ENCODE results near the gene ANKRD29.

Gene ANKRD29

GRCh38 chr18:23684515-23685197 lies 21.9 kb upstream of the ANKRD29 start:
- POLR2A ChIA-PET: no interaction called here
- Histone ChIP-seq H3K27me3 (replicated peaks in 2 of 5; ENCODE audit: control insufficient read depth in 4 of 5, insufficient read depth in 5 of 5, low read length in 4 of 5) (peaks cover 7 to 30% (median 10%) of the 10 kb centered on the region in 5 experiments), H3K27ac (ENCODE audit: insufficient read depth in 1 of 2, low read depth in 1 of 2, low read length in 2 of 2, poor library complexity in 1 of 2, severe bottlenecking in 2 of 2) (no peak overlapping the region), H3K4me3 (ENCODE audit: control insufficient read depth in 1 of 7, extremely low read depth in 1 of 7, insufficient read depth in 4 of 7, low read depth in 2 of 7, low read length in 6 of 7) (no peak overlapping the region), H3K36me3 (ENCODE audit: control insufficient read depth in 4 of 4, insufficient read depth in 4 of 4, low read length in 3 of 4) (no peaks in the 10 kb centered on the region), H3K4me1 (ENCODE audit: control extremely low read depth in 1 of 4, control insufficient read depth in 4 of 4, insufficient read depth in 4 of 4, low read length in 3 of 4) (peaks cover 3 to 11% (median 10%) of the 10 kb centered on the region in 4 experiments), H3K9me3 (ENCODE audit: control extremely low read depth in 1 of 5, control insufficient read depth in 4 of 5, insufficient read depth in 2 of 5, low read depth in 1 of 5, low read length in 4 of 5) (no peaks in the 10 kb centered on the region)
- CTCF ChIA-PET: interaction anchor here (3.1 kb wide), 1 partner anchor 18 kb away, joined by 13 read pairs; no protein-coding TSS in a partner anchor
- DNase-seq: no peak
- WGBS (ENCODE audit: insufficient coverage): 92% methylated on average over 2 of the region's 5 CpGs

- Histone ChIP-seq H3K9me3 (ENCODE audit: control extremely low read depth in 1 of 5, control insufficient read depth in 4 of 5, insufficient read depth in 2 of 5, low read depth in 1 of 5, low read length in 4 of 5) (no peaks in the 10 kb centered on the region), H3K4me1 (ENCODE audit: control extremely low read depth in 1 of 4, control insufficient read depth in 4 of 4, insufficient read depth in 4 of 4, low read length in 3 of 4) (peaks cover 0 to under 1% (median under 1%) of the 10 kb centered on the region in 4 experiments), H3K27me3 (replicated peaks in 2 of 5; ENCODE audit: control insufficient read depth in 4 of 5, insufficient read depth in 5 of 5, low read length in 4 of 5) (peaks cover 3 to 23% (median 7%) of the 10 kb centered on the region in 5 experiments), H3K27ac (ENCODE audit: insufficient read depth in 1 of 2, low read depth in 1 of 2, low read length in 2 of 2, poor library complexity in 1 of 2, severe bottlenecking in 2 of 2) (no peak overlapping the region), H3K4me3 (ENCODE audit: control insufficient read depth in 1 of 7, extremely low read depth in 1 of 7, insufficient read depth in 4 of 7, low read depth in 2 of 7, low read length in 6 of 7) (no peak overlapping the region), H3K36me3 (ENCODE audit: control insufficient read depth in 4 of 4, insufficient read depth in 4 of 4, low read length in 3 of 4) (no peaks in the 10 kb centered on the region)
- 92% methylated on average over 2 of the region's 3 CpGs for WGBS (ENCODE audit: insufficient coverage)
- ChIA-PET CTCF (interaction anchor here (3.1 kb wide), 1 partner anchor 19 kb away, joined by 13 read pairs; no protein-coding TSS in a partner anchor), POLR2A (no interaction called here)
- DNase-seq: no peak
Observed at GRCh38 chr18:23683671-23684070, 21.0 kb upstream of the ANKRD29 start.

DNA sequence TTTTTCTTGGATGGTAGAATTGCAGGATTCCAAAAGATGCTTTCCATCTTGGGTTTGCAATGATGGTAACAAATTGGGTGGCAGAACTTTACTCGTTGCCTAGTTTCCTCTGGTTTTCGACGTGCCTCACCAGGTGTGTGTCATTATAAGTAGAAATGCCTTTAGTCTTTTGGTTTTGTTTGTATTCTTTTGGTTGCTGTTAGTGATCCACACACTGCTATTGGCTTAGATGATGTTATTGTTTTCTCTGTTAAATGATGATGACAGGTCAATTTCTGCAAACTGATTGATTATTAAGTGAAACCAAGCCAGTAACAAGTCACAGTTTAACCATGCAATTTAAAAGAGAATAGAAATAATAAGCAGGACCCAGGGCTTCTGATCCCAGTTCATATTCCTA lies 20.4 kb upstream of the ANKRD29 start:
- no peaks in the 10 kb centered on the region for H3K4me1 ChIP-seq (ENCODE audit: control extremely low read depth in 1 of 4, control insufficient read depth in 4 of 4, insufficient read depth in 4 of 4, low read length in 3 of 4)
- ChIA-PET CTCF (interaction anchor here (3.1 kb wide), 1 partner anchor 20 kb away, joined by 13 read pairs; no protein-coding TSS in a partner anchor), POLR2A (no interaction called here)
- no peak overlapping the region for H3K4me3 ChIP-seq (ENCODE audit: control insufficient read depth in 1 of 7, extremely low read depth in 1 of 7, insufficient read depth in 4 of 7, low read depth in 2 of 7, low read length in 6 of 7)
- no peak for DNase-seq
- peaks cover 3 to 21% (median 4%) of the 10 kb centered on the region in 5 experiments for H3K27me3 ChIP-seq (replicated peaks in 2 of 5; ENCODE audit: control insufficient read depth in 4 of 5, insufficient read depth in 5 of 5, low read length in 4 of 5)
- H3K27ac ChIP-seq (ENCODE audit: insufficient read depth in 1 of 2, low read depth in 1 of 2, low read length in 2 of 2, poor library complexity in 1 of 2, severe bottlenecking in 2 of 2): no peak overlapping the region
- H3K36me3 ChIP-seq (ENCODE audit: control insufficient read depth in 4 of 4, insufficient read depth in 4 of 4, low read length in 3 of 4): no peaks in the 10 kb centered on the region
- H3K9me3 ChIP-seq (ENCODE audit: control extremely low read depth in 1 of 5, control insufficient read depth in 4 of 5, insufficient read depth in 2 of 5, low read depth in 1 of 5, low read length in 4 of 5): no peaks in the 10 kb centered on the region
- 88% methylated on average over 1 of the region's 3 CpGs for WGBS (ENCODE audit: insufficient coverage)

DNA sequence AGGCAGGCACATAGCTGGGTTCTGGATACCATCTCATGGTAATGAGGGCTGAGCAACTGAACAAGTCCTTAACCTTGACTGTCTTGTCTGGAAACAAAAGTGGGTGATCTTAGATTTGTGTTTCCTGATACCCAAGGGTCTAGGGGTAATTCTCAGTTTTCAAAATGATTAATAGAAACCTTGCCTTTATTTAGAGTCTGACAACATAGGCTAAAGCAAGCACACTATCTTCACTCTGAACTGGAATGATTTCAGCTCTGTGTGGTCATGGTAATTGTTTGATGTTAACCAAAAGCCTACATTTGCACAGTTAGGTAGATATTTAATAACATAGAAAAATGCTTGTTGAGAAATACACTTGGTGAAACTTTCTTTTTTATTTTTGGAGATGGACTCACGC lies 19.8 kb upstream of the ANKRD29 start:
- CTCF ChIA-PET: interaction anchor here (0.9 to 3.1 kb wide), 2 partner anchors 20 to 47 kb away, joined by 3 to 13 read pairs; no protein-coding TSS in a partner anchor
- Histone ChIP-seq H3K27me3 (replicated peaks in 2 of 5; ENCODE audit: control insufficient read depth in 4 of 5, insufficient read depth in 5 of 5, low read length in 4 of 5) (peaks cover 0 to 17% (median 3%) of the 10 kb centered on the region in 5 experiments), H3K4me3 (ENCODE audit: control insufficient read depth in 1 of 7, extremely low read depth in 1 of 7, insufficient read depth in 4 of 7, low read depth in 2 of 7, low read length in 6 of 7) (no peak overlapping the region), H3K4me1 (ENCODE audit: control extremely low read depth in 1 of 4, control insufficient read depth in 4 of 4, insufficient read depth in 4 of 4, low read length in 3 of 4) (no peaks in the 10 kb centered on the region), H3K27ac (ENCODE audit: insufficient read depth in 1 of 2, low read depth in 1 of 2, low read length in 2 of 2, poor library complexity in 1 of 2, severe bottlenecking in 2 of 2) (no peak overlapping the region), H3K9me3 (ENCODE audit: control extremely low read depth in 1 of 5, control insufficient read depth in 4 of 5, insufficient read depth in 2 of 5, low read depth in 1 of 5, low read length in 4 of 5) (no peaks in the 10 kb centered on the region), H3K36me3 (ENCODE audit: control insufficient read depth in 4 of 4, insufficient read depth in 4 of 4, low read length in 3 of 4) (no peaks in the 10 kb centered on the region)
- WGBS (ENCODE audit: insufficient coverage): 100% methylated on average over 1 of the region's 1 CpG
- POLR2A ChIA-PET: no interaction called here
- no peak for DNase-seq

DNA sequence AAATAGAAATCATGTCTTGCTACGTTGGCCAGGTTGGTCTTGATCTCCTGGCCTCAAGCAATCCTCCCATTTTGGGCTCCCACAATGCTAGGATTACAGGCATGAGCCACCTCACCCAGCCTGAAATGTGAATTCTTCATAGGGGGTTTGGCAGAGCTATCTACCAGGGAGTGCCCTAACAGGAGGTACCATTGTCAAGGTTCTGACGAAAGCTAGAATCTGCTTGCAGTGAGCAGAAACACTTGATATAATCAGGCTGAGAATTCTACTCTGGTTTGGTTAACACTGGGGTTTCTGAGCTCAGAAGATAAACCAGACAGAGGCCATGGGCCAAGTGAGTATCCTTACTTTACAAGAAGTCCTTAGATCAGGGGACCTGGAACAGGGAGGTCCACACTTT lies 19.3 kb upstream of the ANKRD29 start:
- no peak for DNase-seq
- Histone ChIP-seq H3K4me1 (ENCODE audit: control extremely low read depth in 1 of 4, control insufficient read depth in 4 of 4, insufficient read depth in 4 of 4, low read length in 3 of 4) (no peaks in the 10 kb centered on the region), H3K9me3 (ENCODE audit: control extremely low read depth in 1 of 5, control insufficient read depth in 4 of 5, insufficient read depth in 2 of 5, low read depth in 1 of 5, low read length in 4 of 5) (no peaks in the 10 kb centered on the region), H3K4me3 (ENCODE audit: control insufficient read depth in 1 of 7, extremely low read depth in 1 of 7, insufficient read depth in 4 of 7, low read depth in 2 of 7, low read length in 6 of 7) (no peak overlapping the region), H3K36me3 (ENCODE audit: control insufficient read depth in 4 of 4, insufficient read depth in 4 of 4, low read length in 3 of 4) (no peaks in the 10 kb centered on the region), H3K27me3 (replicated peaks in 2 of 5; ENCODE audit: control insufficient read depth in 4 of 5, insufficient read depth in 5 of 5, low read length in 4 of 5) (peaks cover 0 to 14% (median 3%) of the 10 kb centered on the region in 5 experiments), H3K27ac (ENCODE audit: insufficient read depth in 1 of 2, low read depth in 1 of 2, low read length in 2 of 2, poor library complexity in 1 of 2, severe bottlenecking in 2 of 2) (no peak overlapping the region)
- ChIA-PET CTCF (interaction anchor here (0.9 to 3.1 kb wide), 2 partner anchors 21 to 47 kb away, joined by 3 to 13 read pairs; no protein-coding TSS in a partner anchor), POLR2A (no interaction called here)
- WGBS (ENCODE audit: insufficient coverage): 100% methylated on average over 1 of the region's 2 CpGs

GRCh38 chr18:23675896-23676295 lies 13.2 kb upstream of the ANKRD29 start:
- no peak overlapping the region for H3K27ac ChIP-seq (ENCODE audit: insufficient read depth in 1 of 2, low read depth in 1 of 2, low read length in 2 of 2, poor library complexity in 1 of 2, severe bottlenecking in 2 of 2)
- H3K27me3 ChIP-seq (replicated peaks in 2 of 5; ENCODE audit: control insufficient read depth in 4 of 5, insufficient read depth in 5 of 5, low read length in 4 of 5): peaks cover 0 to 5% (median 2%) of the 10 kb centered on the region in 5 experiments
- DNase-seq: no peak
- no peaks in the 10 kb centered on the region for H3K4me1 ChIP-seq (ENCODE audit: control extremely low read depth in 1 of 4, control insufficient read depth in 4 of 4, insufficient read depth in 4 of 4, low read length in 3 of 4)
- no peaks in the 10 kb centered on the region for H3K36me3 ChIP-seq (ENCODE audit: control insufficient read depth in 4 of 4, insufficient read depth in 4 of 4, low read length in 3 of 4)
- H3K9me3 ChIP-seq (ENCODE audit: control extremely low read depth in 1 of 5, control insufficient read depth in 4 of 5, insufficient read depth in 2 of 5, low read depth in 1 of 5, low read length in 4 of 5): no peaks in the 10 kb centered on the region
- no peak overlapping the region for H3K4me3 ChIP-seq (ENCODE audit: control insufficient read depth in 1 of 7, extremely low read depth in 1 of 7, insufficient read depth in 4 of 7, low read depth in 2 of 7, low read length in 6 of 7)
- ChIA-PET POLR2A (no interaction called here), CTCF (interaction anchor here (1.1 to 1.8 kb wide), 2 partner anchors 11 to 28 kb away, joined by 4 read pairs; no protein-coding TSS in a partner anchor)
- no CpG with 5 or more reads among the region's 3 CpGs for WGBS (ENCODE audit: insufficient coverage)

- no peaks in the 10 kb centered on the region for H3K9me3 ChIP-seq (ENCODE audit: control extremely low read depth in 1 of 5, control insufficient read depth in 4 of 5, insufficient read depth in 2 of 5, low read depth in 1 of 5, low read length in 4 of 5)
- peaks cover 0 to 5% (median 2%) of the 10 kb centered on the region in 5 experiments for H3K27me3 ChIP-seq (replicated peaks in 2 of 5; ENCODE audit: control insufficient read depth in 4 of 5, insufficient read depth in 5 of 5, low read length in 4 of 5)
- H3K36me3 ChIP-seq (ENCODE audit: control insufficient read depth in 4 of 4, insufficient read depth in 4 of 4, low read length in 3 of 4): no peaks in the 10 kb centered on the region
- CTCF ChIA-PET: interaction anchor here (1.8 kb wide), 1 partner anchor 10 kb away, joined by 4 read pairs; no protein-coding TSS in a partner anchor
- H3K4me3 ChIP-seq (ENCODE audit: control insufficient read depth in 1 of 7, extremely low read depth in 1 of 7, insufficient read depth in 4 of 7, low read depth in 2 of 7, low read length in 6 of 7): no peak overlapping the region
- no peak for DNase-seq
- POLR2A ChIA-PET: no interaction called here
- H3K27ac ChIP-seq (ENCODE audit: insufficient read depth in 1 of 2, low read depth in 1 of 2, low read length in 2 of 2, poor library complexity in 1 of 2, severe bottlenecking in 2 of 2): no peak overlapping the region
- H3K4me1 ChIP-seq (ENCODE audit: control extremely low read depth in 1 of 4, control insufficient read depth in 4 of 4, insufficient read depth in 4 of 4, low read length in 3 of 4): no peaks in the 10 kb centered on the region
Observed at GRCh38 chr18:23675236-23675635, 12.5 kb upstream of the ANKRD29 start.
